HG02938 (cell line): Measurements from ENCODE around the gene USP21.

Experiments
- ATAC-seq: cut with Tn5 transposase; IDR thresholded peaks from one replicate; pipeline ENCODE4 v1.9.1; 2021; ENCODE audit warnings: mild to moderate bottlenecking, moderate library complexity; ENCODE audit not compliant: unreplicated experiment

The USP21 gene

DNA sequence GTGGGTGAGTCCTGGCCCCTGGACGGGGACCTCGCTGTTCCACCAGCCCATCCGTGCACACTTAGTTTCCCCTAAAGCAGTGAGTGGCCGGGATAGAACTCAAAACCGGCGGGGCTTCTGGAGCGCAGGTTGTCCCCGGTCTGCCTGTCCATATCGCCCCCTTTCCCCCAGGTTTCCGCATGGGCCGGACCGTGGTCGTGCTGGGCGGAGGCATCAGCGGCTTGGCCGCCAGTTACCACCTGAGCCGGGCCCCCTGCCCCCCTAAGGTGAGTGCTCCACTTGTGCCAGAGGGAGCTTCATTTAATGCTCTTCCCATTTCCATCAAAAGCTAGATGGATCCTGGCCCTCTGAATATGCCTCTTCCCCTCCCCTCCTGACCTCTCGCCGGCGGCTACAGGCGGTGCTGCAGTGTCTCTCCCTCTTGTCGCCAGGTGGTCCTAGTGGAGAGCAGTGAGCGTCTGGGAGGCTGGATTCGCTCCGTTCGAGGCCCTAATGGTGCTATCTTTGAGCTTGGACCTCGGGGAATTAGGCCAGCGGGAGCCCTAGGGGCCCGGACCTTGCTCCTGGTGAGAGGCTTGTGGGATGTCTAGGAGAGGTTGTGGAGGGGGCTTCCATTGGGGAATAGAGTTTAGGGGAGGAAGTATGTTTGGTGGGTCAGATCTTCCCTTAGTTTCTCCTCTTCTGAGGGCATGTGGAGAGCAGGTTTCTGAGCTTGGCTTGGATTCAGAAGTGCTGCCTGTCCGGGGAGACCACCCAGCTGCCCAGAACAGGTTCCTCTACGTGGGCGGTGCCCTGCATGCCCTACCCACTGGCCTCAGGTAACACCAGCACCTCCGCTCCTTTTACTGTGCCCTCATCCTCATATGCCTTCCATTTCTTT lies 7.6 kb downstream of the USP21 start:
- no peak for ATAC-seq

DNA sequence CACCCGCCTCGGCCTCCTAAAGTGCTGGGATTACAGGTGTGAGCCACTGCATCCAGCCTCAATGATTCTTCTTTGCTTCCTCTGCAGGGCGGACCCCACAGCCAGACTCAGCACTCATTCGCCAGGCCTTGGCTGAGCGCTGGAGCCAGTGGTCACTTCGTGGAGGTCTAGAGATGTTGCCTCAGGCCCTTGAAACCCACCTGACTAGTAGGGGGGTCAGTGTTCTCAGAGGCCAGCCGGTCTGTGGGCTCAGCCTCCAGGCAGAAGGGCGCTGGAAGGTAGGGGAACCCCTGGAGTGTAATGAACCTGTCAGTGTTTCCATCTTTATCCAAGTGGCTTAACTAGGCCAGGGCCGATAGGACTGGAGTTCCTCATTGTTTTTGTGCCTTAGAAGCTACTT lies 9.6 kb downstream of the USP21 start:
- no peak for ATAC-seq

DNA sequence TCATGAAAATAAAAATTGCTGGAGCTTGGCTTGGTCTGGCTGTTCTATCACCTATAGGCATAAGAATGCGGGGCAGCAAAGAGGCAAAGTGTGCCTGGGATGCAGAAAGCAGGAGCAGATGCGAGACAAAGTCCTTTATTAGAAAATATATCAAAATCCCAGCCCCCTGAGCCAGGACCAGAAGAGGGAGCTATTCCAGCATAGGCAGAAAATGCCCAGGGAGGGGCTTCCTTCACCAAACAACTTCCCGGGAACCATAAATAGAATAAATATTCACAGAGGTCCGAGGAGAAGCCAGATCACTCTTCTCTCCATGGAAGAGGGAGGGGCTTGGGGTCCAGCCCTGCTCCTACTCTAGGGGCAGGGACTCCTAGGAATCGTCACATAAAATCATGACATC lies 11.9 kb downstream of the USP21 start:
- no peak for ATAC-seq

GRCh38 chr1:161171696-161172095 lies 12.4 kb downstream of the USP21 start:
- no peak for ATAC-seq

GRCh38 chr1:161172349-161172748 lies 13.0 kb downstream of the USP21 start:
- no peak for ATAC-seq

GRCh38 chr1:161172776-161173376 lies 13.6 kb downstream of the USP21 start:
- ATAC-seq, result no peak

GRCh38 chr1:161173711-161174110 lies 14.4 kb downstream of the USP21 start:
- ATAC-seq, result no peak

- no peak for ATAC-seq
Measured at GRCh38 chr1:161174911-161175310, 15.6 kb downstream of the USP21 start.

GRCh38 chr1:161175771-161176453 lies 16.6 kb downstream of the USP21 start:
- ATAC-seq, result no peak

GRCh38 chr1:161176468-161177111 lies 17.3 kb downstream of the USP21 start:
- ATAC-seq, result no peak

GRCh38 chr1:161177112-161177935 lies 18.0 kb downstream of the USP21 start, which contains the start of gene B4GALT3:
TSS of gene B4GALT3 (minus strand) at chr1:161177507. CDS start at chr1:161176060, 1,447 bp downstream.
- peak; percentile 65 for ATAC-seq

DNA sequence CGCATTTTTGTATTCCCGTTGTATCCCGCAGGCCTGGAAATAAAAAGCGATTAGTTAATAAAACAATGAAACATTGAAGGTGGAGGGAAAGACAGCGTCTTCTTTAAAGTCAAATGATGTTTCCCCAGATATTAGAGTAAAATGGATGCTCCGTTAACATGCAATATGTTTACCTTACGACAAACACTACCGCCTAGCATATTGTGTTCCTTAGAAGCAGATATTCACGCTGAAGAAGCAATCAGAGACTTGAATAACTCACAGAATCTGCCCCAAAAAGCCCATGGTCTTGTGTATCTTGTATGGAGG lies 18.6 kb downstream of the USP21 start:
- no peak for ATAC-seq

- ATAC-seq, result no peak
Measured at GRCh38 chr1:161179698-161180097, 20.4 kb downstream of the USP21 start.

DNA sequence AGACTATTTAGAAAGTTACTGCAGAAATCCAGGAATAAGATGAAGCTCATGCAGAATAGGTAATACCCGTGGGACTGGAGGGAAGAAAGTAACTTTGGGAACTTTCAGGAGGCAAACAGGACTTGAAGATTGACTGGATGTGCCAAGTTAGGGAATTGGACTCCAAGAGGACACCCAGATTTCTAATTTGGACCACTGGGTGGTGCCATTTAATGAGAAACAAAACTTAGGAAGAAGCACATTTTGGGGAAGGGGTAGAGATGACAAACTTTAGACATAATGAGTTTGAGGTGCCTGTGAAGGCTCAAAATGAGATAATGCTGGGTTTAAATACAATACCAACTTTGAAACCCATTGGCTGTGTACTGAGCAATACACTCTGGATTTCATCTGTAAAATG lies 21.3 kb downstream of the USP21 start:
- ATAC-seq, result no peak

DNA sequence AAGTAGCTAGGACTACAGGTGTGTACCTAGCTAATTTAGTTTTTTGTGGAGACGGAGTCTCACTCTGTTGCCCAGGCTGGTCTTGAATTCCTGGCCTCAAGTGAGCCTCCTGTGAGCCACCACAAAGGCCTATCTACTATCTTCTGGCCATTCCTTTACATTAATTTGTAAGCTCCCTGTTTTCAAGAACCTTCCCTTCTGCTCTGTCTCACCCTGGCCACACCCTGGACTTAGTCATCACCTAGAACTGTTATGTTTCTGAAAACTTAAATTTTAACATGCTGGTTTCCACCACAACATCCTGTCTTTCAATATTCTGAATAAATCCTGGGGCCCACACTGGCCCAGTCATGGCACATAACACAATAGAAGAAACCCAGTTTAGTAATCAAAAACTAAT lies 22.9 kb downstream of the USP21 start:
- peak; percentile 56 for ATAC-seq

DNA sequence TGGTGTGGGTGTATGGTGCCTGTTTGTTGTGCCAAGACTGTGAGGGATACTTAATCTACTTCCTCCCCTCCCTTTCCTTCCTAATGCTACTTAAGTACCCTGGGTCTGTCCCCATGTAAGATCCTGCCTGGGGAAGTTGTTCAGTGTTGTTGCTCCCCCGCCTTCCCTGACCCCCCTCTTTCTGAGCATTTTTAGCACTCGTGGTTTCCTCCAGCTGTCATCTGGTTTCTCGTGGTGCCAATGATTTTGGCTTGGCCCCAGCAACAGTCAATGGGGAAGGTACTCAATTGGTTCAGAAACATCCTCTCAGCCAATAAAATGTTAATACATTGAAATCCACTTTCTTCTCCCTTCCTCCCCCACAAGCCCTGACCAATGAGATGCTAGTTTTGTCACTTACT lies 26.0 kb downstream of the USP21 start:
- peak; percentile 72 for ATAC-seq

DNA sequence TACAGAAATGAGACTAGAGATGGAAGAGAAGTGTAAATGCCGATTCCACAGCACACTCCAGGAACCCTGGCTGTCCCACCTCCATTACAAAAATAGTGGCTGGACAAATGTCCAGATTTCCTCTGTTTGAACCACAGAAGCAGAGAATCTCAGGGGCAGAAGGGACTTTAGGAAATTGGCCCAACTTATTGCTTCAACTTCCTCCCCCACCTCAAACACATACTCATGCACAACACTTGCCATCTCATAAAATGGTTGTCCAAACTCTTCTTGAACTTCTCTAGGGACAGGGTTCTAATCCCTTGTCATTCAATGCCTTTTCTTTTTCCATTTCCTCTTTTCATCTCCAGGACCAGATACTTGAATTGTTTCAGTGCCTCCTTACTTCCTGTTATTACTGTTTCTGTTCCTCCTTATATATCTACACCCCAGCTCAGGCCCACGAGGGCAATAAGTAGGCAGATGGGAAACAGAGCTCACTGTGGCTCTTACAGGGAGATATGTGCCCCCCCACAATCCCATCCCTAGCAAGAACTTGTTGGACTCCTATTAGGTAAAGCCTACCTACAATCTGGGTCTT lies 26.5 kb downstream of the USP21 start:
- peak; percentile 27 for ATAC-seq

DNA sequence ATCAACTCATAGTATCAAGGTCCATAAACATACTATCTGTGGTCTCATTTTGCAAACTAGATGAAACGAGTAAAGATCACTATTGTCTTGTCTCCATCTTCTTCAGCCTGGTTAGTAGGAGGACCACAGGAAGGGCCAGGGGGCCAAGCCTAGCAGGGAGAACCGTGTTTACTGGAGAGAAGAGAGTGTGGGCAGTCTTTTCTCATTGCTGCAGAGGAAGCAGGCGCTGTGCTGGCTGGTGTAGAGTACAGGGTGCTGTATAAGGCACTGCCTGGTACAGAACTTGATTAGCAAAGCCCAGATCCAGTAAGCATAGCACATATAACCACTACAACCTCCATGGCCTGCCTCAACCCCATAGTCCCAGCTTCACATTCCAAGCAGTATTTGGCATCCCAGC lies 28.0 kb downstream of the USP21 start:
- no peak for ATAC-seq

GRCh38 chr1:161188381-161188780 lies 29.1 kb downstream of the USP21 start:
- ATAC-seq, result no peak

- ATAC-seq, result no peak
Measured at GRCh38 chr1:161189036-161189435, 29.7 kb downstream of the USP21 start.
